Stimulated activated CD4-positive, alpha-beta T cell treated with anti-CD3 and anti-CD28 coated beads, Interleukin-2, amount 100 ng/mL, for 24 hours (primary cell): ENCODE data around the gene ZNF184.

ENCODE experiments used
- DNase-seq, 2 donors: peaks; one replicate each; pipeline ENCODE4 v3.0.0-alpha.2; 2020

ZNF184 gene

GRCh38 chr6:27419363-27419762 lies 53.5 kb downstream of the ZNF184 start:
- no peak for DNase-seq

- DNase-seq = no peak
Measured at GRCh38 chr6:27415898-27416297, 57.0 kb downstream of the ZNF184 start.

GRCh38 chr6:27414996-27415395 lies 57.9 kb downstream of the ZNF184 start:
- no peak for DNase-seq

GRCh38 chr6:27414300-27414699 lies 58.6 kb downstream of the ZNF184 start:
- DNase-seq = no peak

GRCh38 chr6:27407153-27407814 lies 65.6 kb downstream of the ZNF184 start:
- no peak for DNase-seq

GRCh38 chr6:27406085-27406484 lies 66.8 kb downstream of the ZNF184 start:
- no peak for DNase-seq

GRCh38 chr6:27400877-27401642 lies 71.8 kb downstream of the ZNF184 start:
- no peak for DNase-seq
